ENCODE data around the gene TOMM7.
"Not testable (repeated sequence)": the region's sequence is repeated elsewhere in the genome, so short reads cannot be mapped to it uniquely, and the experiment has no call there.

Gene TOMM7

GRCh38 chr7:22853138-22853537 is 30.5 kb upstream of the TOMM7 start:
- Histone ChIP-seq H3K36me3 (ENCODE audit: control insufficient read depth, insufficient read depth, low read length) (no peaks in the 10 kb centered on the region), H3K4me3 (replicated peaks; ENCODE audit: low read depth, low read length) (no peak overlapping the region), H3K27me3 (replicated peaks; ENCODE audit: control insufficient read depth, insufficient read depth, low read length) (no peaks in the 10 kb centered on the region)
- TF ChIP-seq CTCF (IDR thresholded peaks at IDR 0.05; ENCODE audit: insufficient read depth, low read length, poor library complexity, severe bottlenecking) = no peak
- no peak for DNase-seq (ENCODE audit: extremely low read depth, insufficient read length)

GRCh38 chr7:22851145-22851544 is 28.5 kb upstream of the TOMM7 start:
- DNase-seq (ENCODE audit: extremely low read depth, insufficient read length) = no peak
- TF ChIP-seq CTCF (IDR thresholded peaks at IDR 0.05; ENCODE audit: insufficient read depth, low read length, poor library complexity, severe bottlenecking) = no peak
- Histone ChIP-seq H3K4me3 (replicated peaks; ENCODE audit: low read depth, low read length) (no peak overlapping the region), H3K27me3 (replicated peaks; ENCODE audit: control insufficient read depth, insufficient read depth, low read length) (no peaks in the 10 kb centered on the region), H3K36me3 (ENCODE audit: control insufficient read depth, insufficient read depth, low read length) (no peaks in the 10 kb centered on the region)

GRCh38 chr7:22850394-22850793 is 27.7 kb upstream of the TOMM7 start:
- not testable (repeated sequence) for H3K27me3 ChIP-seq (replicated peaks; ENCODE audit: control insufficient read depth, insufficient read depth, low read length); H3K4me3 ChIP-seq (replicated peaks; ENCODE audit: low read depth, low read length); H3K36me3 ChIP-seq (ENCODE audit: control insufficient read depth, insufficient read depth, low read length); DNase-seq (ENCODE audit: extremely low read depth, insufficient read length)

GRCh38 chr7:22849662-22850061 is 27.0 kb upstream of the TOMM7 start:
- DNase-seq (ENCODE audit: extremely low read depth, insufficient read length) = no peak
- Histone ChIP-seq H3K27me3 (replicated peaks; ENCODE audit: control insufficient read depth, insufficient read depth, low read length) (no peaks in the 10 kb centered on the region), H3K4me3 (replicated peaks; ENCODE audit: low read depth, low read length) (no peak overlapping the region), H3K36me3 (ENCODE audit: control insufficient read depth, insufficient read depth, low read length) (no peaks in the 10 kb centered on the region)
- no peak for TF ChIP-seq CTCF (IDR thresholded peaks at IDR 0.05; ENCODE audit: insufficient read depth, low read length, poor library complexity, severe bottlenecking)

DNA sequence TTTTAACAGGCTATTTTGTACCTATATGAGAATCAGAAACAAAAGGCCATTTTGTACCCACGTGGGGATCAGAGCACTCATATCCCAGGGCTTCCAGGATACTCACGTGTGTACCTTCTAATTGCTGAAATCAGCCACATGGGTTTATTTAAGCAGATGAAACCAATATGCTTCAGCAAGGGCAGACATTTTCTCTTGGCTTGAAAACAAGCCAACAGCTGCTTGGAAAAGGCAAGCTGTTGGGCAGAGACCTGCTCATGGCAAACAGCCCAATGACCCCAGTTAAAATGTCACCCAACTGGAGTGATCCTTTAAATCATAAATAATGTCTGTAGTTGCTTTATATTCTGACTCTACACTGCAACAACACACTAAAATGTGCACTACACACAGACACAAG is 26.5 kb upstream of the TOMM7 start:
- Histone ChIP-seq H3K36me3 (ENCODE audit: control insufficient read depth, insufficient read depth, low read length) (no peaks in the 10 kb centered on the region), H3K27me3 (replicated peaks; ENCODE audit: control insufficient read depth, insufficient read depth, low read length) (no peaks in the 10 kb centered on the region), H3K4me3 (replicated peaks; ENCODE audit: low read depth, low read length) (no peak overlapping the region)
- no peak for TF ChIP-seq CTCF (IDR thresholded peaks at IDR 0.05; ENCODE audit: insufficient read depth, low read length, poor library complexity, severe bottlenecking)
- DNase-seq (ENCODE audit: extremely low read depth, insufficient read length) = no peak

DNA sequence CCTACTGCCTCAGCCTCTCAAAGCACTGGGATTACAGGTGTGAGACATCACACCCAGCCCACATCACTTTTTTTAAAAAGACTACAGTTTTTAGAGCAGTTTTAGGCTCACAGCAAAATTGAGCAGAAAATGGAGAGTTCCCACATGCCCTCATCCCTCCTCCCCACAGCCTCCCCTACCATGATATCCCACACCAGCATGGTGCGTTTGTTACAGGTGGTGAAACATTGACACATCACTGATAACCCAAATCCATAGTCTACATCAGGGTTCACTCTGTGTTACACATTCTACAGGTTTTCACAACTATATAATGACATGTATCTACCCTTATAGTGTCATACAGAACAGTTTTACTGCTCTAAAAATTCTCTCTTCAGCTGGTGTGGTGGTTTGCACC is 24.3 kb upstream of the TOMM7 start:
- H3K4me3 ChIP-seq (replicated peaks; ENCODE audit: low read depth, low read length) = no peak overlapping the region
- no peak for TF ChIP-seq CTCF (IDR thresholded peaks at IDR 0.05; ENCODE audit: insufficient read depth, low read length, poor library complexity, severe bottlenecking)

More for the DNA sequence above, 24.3 kb upstream of the TOMM7 start:
- no peak for DNase-seq (ENCODE audit: extremely low read depth, insufficient read length)
- no peaks in the 10 kb centered on the region for H3K27me3 ChIP-seq (replicated peaks; ENCODE audit: control insufficient read depth, insufficient read depth, low read length)
- H3K36me3 ChIP-seq (ENCODE audit: control insufficient read depth, insufficient read depth, low read length) = no peaks in the 10 kb centered on the region

Data from GM06990 (cell line).